ENCODE data around the gene SH3RF2. TPM values are rescaled to one million over a fixed set of nuclear protein-coding genes. Genes with fewer than 3 reads are reported as not detected.

Gene SH3RF2
- total and polyA plus RNA-seq, 2 donors (not counting 1 experiment from before 2014, with no cell fraction given) = 0.53 to 1.2 TPM

GRCh38 chr5:146001544-146002190, 65.3 kb downstream of the SH3RF2 start:
- no peak overlapping the region for H3K9ac ChIP-seq (ENCODE audit: insufficient read depth, low read length)
- H3K36me3 ChIP-seq (ENCODE audit: control insufficient read depth, insufficient read depth, low read length) = no peaks in the 10 kb centered on the region
- H3K4me2 ChIP-seq (ENCODE audit: extremely low read depth, insufficient read depth, low read length) = no peak overlapping the region
- H3K4me3 ChIP-seq (replicated peaks in 1 of 4; ENCODE audit: control extremely low read depth in 1 of 4, insufficient read depth in 1 of 4, low read depth in 3 of 4, low read length in 4 of 4) = no peak overlapping the region
- no peaks in the 10 kb centered on the region for H3K4me1 ChIP-seq (ENCODE audit: control insufficient read depth, extremely low read depth, insufficient read depth, low read length)
- TF ChIP-seq EZH2 (IDR thresholded peaks at IDR 0.05; ENCODE audit: low read length, missing control alignments) (no peak), CTCF (conservative IDR thresholded peaks at IDR 0.05 in 1 of 2, IDR thresholded peaks at IDR 0.05 in 1 of 2; ENCODE audit: low read depth in 1 of 2, low read length in 2 of 2) (no peak)
- H3K27ac ChIP-seq (ENCODE audit: insufficient read depth, low read length) = no peak overlapping the region
- no peaks in the 10 kb centered on the region for H4K20me1 ChIP-seq (ENCODE audit: control insufficient read depth, extremely low read depth, insufficient read depth, low read length)
- no peaks in the 10 kb centered on the region for H3K79me2 ChIP-seq (ENCODE audit: control insufficient read depth, insufficient read depth, low read length)
- no peaks in the 10 kb centered on the region for H3K9me3 ChIP-seq (ENCODE audit: control insufficient read depth, insufficient read depth, low read depth, low read length)
- no peak overlapping the region for H2AFZ ChIP-seq (ENCODE audit: low read length)
- DNase-seq (ENCODE audit: low read depth in 2 of 2) = peak in 1 of 2 donors; percentile 50
- H3K27me3 ChIP-seq (ENCODE audit: control insufficient read depth, insufficient read depth, low read length) = no peaks in the 10 kb centered on the region

GRCh38 chr5:146002491-146002890, 66.1 kb downstream of the SH3RF2 start:
- no peak for DNase-seq (ENCODE audit: low read depth in 2 of 2)
- H3K79me2 ChIP-seq (ENCODE audit: control insufficient read depth, insufficient read depth, low read length) = no peaks in the 10 kb centered on the region
- H3K9me3 ChIP-seq (ENCODE audit: control insufficient read depth, insufficient read depth, low read depth, low read length) = no peaks in the 10 kb centered on the region
- H3K4me2 ChIP-seq (ENCODE audit: extremely low read depth, insufficient read depth, low read length) = no peak overlapping the region
- no peaks in the 10 kb centered on the region for H3K36me3 ChIP-seq (ENCODE audit: control insufficient read depth, insufficient read depth, low read length)
- TF ChIP-seq CTCF (conservative IDR thresholded peaks at IDR 0.05 in 1 of 2, IDR thresholded peaks at IDR 0.05 in 1 of 2; ENCODE audit: low read depth in 1 of 2, low read length in 2 of 2) (no peak), EZH2 (IDR thresholded peaks at IDR 0.05; ENCODE audit: low read length, missing control alignments) (no peak)
- no peak overlapping the region for H3K27ac ChIP-seq (ENCODE audit: insufficient read depth, low read length)
- no peaks in the 10 kb centered on the region for H3K27me3 ChIP-seq (ENCODE audit: control insufficient read depth, insufficient read depth, low read length)
- H3K4me3 ChIP-seq (replicated peaks in 1 of 4; ENCODE audit: control extremely low read depth in 1 of 4, insufficient read depth in 1 of 4, low read depth in 3 of 4, low read length in 4 of 4) = no peak overlapping the region
- H4K20me1 ChIP-seq (ENCODE audit: control insufficient read depth, extremely low read depth, insufficient read depth, low read length) = no peaks in the 10 kb centered on the region
- H3K4me1 ChIP-seq (ENCODE audit: control insufficient read depth, extremely low read depth, insufficient read depth, low read length) = no peaks in the 10 kb centered on the region
- H2AFZ ChIP-seq (ENCODE audit: low read length) = no peak overlapping the region
- no peak overlapping the region for H3K9ac ChIP-seq (ENCODE audit: insufficient read depth, low read length)

- no peaks in the 10 kb centered on the region for H3K79me2 ChIP-seq (ENCODE audit: control insufficient read depth, insufficient read depth, low read length)
- H3K9me3 ChIP-seq (ENCODE audit: control insufficient read depth, insufficient read depth, low read depth, low read length) = no peaks in the 10 kb centered on the region
- H3K4me1 ChIP-seq (ENCODE audit: control insufficient read depth, extremely low read depth, insufficient read depth, low read length) = no peaks in the 10 kb centered on the region
- no peak overlapping the region for H3K4me2 ChIP-seq (ENCODE audit: extremely low read depth, insufficient read depth, low read length)
- H3K36me3 ChIP-seq (ENCODE audit: control insufficient read depth, insufficient read depth, low read length) = no peaks in the 10 kb centered on the region
- no peak overlapping the region for H2AFZ ChIP-seq (ENCODE audit: low read length)
- H4K20me1 ChIP-seq (ENCODE audit: control insufficient read depth, extremely low read depth, insufficient read depth, low read length) = no peaks in the 10 kb centered on the region
- no peak for DNase-seq (ENCODE audit: low read depth in 2 of 2)
- H3K27ac ChIP-seq (ENCODE audit: insufficient read depth, low read length) = no peak overlapping the region
- no peaks in the 10 kb centered on the region for H3K27me3 ChIP-seq (ENCODE audit: control insufficient read depth, insufficient read depth, low read length)
- H3K4me3 ChIP-seq (replicated peaks in 1 of 4; ENCODE audit: control extremely low read depth in 1 of 4, insufficient read depth in 1 of 4, low read depth in 3 of 4, low read length in 4 of 4) = no peak overlapping the region
- H3K9ac ChIP-seq (ENCODE audit: insufficient read depth, low read length) = no peak overlapping the region
- TF ChIP-seq CTCF (conservative IDR thresholded peaks at IDR 0.05 in 1 of 2, IDR thresholded peaks at IDR 0.05 in 1 of 2; ENCODE audit: low read depth in 1 of 2, low read length in 2 of 2) = no peak
- TF ChIP-seq EZH2 (IDR thresholded peaks at IDR 0.05; ENCODE audit: low read length, missing control alignments) = no peak
Measured at GRCh38 chr5:146003852-146004251, 67.5 kb downstream of the SH3RF2 start.
